LNCaP clone FGC (cell line): ENCODE results near the gene UTS2B.
"Not testable (repeated sequence)": the region's sequence is repeated elsewhere in the genome, so short reads cannot be mapped to it uniquely, and the experiment has no call there.

Source experiments
- DNase-seq: peaks from one replicate; pipeline ENCODE4 v3.0.0-alpha.2; 2011; ENCODE audit warnings: low read depth
- H3K4me3 ChIP-seq: 2 replicates; pipeline ENCODE4 v1.5.1; 2011; ENCODE audit warnings: mild to moderate bottlenecking, low read depth, low read length, control low read depth
- CTCF ChIP-seq: IDR thresholded peaks from 2 replicates; pipeline ENCODE4 v1.5.1; 2012; ENCODE audit warnings: mild to moderate bottlenecking; ENCODE audit not compliant: control insufficient read depth, insufficient read depth; ENCODE audit errors: extremely low read depth

The UTS2B gene

DNA sequence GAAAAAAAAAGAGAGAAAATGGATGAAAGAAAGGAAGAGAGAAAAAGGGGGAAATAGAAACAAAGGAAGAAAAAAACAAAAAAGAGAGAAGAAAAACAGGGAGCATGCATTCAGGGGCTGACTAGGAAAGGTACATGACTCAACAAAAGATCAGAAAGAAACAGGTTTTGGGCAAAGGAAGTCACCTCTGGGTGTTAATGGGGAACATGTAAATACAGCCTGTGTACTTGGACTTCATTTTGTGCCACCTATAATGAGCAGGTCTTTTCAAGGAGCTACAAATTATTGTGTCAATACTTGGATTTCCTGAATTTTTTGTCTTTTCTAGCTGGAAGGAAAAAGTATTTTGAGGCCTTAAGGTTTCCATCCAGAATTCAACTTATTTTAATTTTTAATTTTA lies 54.6 kb downstream of the UTS2B start:
- no peak for TF ChIP-seq CTCF
- H3K4me3 ChIP-seq: no peak overlapping the region

GRCh38 chr3:191275244-191275643 lies 55.1 kb downstream of the UTS2B start:
- not testable (repeated sequence) for DNase-seq, H3K4me3 ChIP-seq

More for the DNA sequence above, 54.6 kb downstream of the UTS2B start:
- DNase-seq: no peak

DNA sequence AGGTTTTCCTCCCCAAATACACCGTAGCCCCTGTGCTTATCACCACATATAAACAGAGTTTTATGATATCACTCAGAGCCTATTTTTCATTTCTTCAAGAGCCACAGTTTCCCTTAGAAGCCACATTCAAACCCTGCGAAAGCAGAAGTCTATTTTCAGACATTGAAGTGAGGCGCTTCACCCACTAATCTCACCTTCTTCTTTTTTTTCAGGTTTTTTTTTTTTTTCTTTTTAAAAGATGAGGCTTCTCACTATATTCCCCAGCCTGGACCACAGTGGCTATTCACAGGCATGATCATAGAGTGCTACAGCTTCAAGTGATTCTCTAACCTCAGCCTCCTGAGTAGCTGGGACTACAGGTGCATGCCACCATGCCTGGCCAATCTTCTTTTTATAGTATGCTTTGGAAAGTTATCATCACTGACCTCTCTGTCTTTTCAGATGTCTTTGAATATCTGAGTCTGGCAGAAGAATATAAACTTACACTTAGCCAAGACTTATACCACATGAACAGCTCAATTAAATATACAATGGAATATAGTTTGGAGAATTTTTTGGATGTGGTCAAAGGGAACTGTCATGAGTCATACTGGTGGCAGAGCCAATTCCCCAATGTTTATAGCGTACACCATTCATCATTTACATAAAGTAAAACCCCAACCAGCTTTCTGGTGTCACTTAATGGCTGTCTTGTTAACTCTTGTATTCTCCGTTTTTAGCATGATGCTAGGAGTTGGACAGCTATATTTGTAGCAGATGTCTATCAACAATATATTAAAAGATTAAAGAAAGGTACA lies 60.8 kb downstream of the UTS2B start:
- no peak overlapping the region for H3K4me3 ChIP-seq
- no peak for TF ChIP-seq CTCF
- no peak for DNase-seq

DNA sequence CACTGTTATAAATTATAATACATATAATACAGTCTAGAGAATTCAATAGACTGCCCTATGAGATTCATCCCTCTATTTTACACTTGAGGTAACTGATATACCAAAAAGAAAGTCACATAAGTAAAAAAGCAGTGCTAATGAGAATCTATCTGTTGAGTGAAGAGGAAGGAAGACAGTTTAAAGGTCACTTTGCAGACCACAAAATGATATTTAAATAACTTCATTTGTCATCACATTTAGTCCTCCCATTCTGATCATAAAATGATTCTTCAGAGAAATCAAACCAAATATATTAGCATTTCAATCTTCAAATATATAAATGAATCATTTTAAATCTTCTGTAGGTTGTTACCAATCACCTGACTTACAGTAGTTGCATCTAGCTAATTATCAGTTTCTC lies 61.6 kb downstream of the UTS2B start:
- no peak for DNase-seq
- H3K4me3 ChIP-seq: no peak overlapping the region
- TF ChIP-seq CTCF: no peak

GRCh38 chr3:191263850-191264249 lies 66.5 kb downstream of the UTS2B start:
- no peak overlapping the region for H3K4me3 ChIP-seq
- no peak for DNase-seq
- no peak for TF ChIP-seq CTCF

DNA sequence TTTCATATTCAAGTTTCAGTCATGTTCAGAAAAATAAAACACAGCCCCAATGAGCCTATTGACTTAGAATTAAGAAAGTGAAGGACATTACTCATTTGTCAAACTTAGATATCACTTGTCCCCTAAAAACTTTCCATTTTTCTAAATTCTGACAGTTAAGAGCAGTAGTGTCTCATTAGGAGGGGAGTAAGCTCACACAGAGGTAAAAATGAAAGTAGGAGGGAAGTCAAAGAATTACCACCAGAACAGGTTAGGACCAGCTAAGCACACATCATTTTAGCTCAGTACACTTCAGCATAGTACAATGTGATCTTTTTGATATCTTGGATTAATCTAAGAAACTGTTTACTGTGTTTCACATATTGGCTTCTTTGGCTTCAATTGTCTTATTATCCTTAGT lies 67.0 kb downstream of the UTS2B start:
- no peak for TF ChIP-seq CTCF
- H3K4me3 ChIP-seq: no peak overlapping the region
- no peak for DNase-seq

GRCh38 chr3:191262650-191263049 lies 67.7 kb downstream of the UTS2B start:
- TF ChIP-seq CTCF: no peak
- DNase-seq: no peak
- H3K4me3 ChIP-seq: no peak overlapping the region
